H1 (cell line): ENCODE measurements around the gene VSTM2L. TPM values are rescaled to one million over a fixed set of nuclear protein-coding genes. Genes with fewer than 3 reads are reported as not detected.

Experiments used
- CTCF ChIA-PET: fragments of 300-600 bp; sonication (Branson Sonifier 250); formaldehyde crosslinking; loops from one replicate; lab custom pipeline; 2021; ENCODE audit not compliant: partially characterized antibody; lab: Charles Lee
- POLR2A ChIA-PET: fragments of 300-600 bp; sonication (Branson Sonifier 250); formaldehyde crosslinking; loops from one replicate; lab custom pipeline; 2021; ENCODE audit warnings: inconsistent platforms; ENCODE audit not compliant: partially characterized antibody; lab: Charles Lee
- DNase-seq, 2 experiments: peaks; one replicate each; pipeline versions ENCODE4 v3.0.0 to v3.0.0-alpha.2; 2010 to 2022; ENCODE audit warnings: low spot score in 2 of 2, low read depth in 1 of 2, mixed read lengths in 1 of 2
- FAIRE-seq: peaks from 2 replicates; lab custom pipeline; 2011; peaks lifted over from hg19 to GRCh38; lab: Jason Lieb, UNC
- H2AFZ ChIP-seq: 2 replicates; pipeline ENCODE4 v1.8.1; 2012; ENCODE audit warnings: low read length, inconsistent platforms
- H2AK5ac ChIP-seq: 2 replicates; pipeline ENCODE4 v1.6.1; 2013; ENCODE audit warnings: low read depth, low read length
- H2BK120ac ChIP-seq: replicated peaks from 2 replicates; pipeline ENCODE3; 2013; ENCODE audit warnings: low read depth, low read length, inconsistent platforms
- H2BK12ac ChIP-seq: 2 replicates; pipeline ENCODE4 v1.6.1; 2013; ENCODE audit warnings: low read depth, low read length
- H2BK15ac ChIP-seq: 2 replicates; pipeline ENCODE4 v1.6.1; 2013; ENCODE audit warnings: low read length
- H2BK20ac ChIP-seq: 2 replicates; pipeline ENCODE4 v1.6.1; 2013; ENCODE audit warnings: low read length
- H2BK5ac ChIP-seq: 2 replicates; pipeline ENCODE4 v1.6.1; 2013; ENCODE audit warnings: low read depth, low read length
- H3K14ac ChIP-seq: 2 replicates; pipeline ENCODE4 v1.6.1; 2013; ENCODE audit warnings: inconsistent platforms; ENCODE audit not compliant: insufficient read length
- H3K18ac ChIP-seq: 2 replicates; pipeline ENCODE4 v1.6.1; 2013; ENCODE audit warnings: low read length; ENCODE audit errors: extremely low read depth
- H3K23ac ChIP-seq: 2 replicates; pipeline ENCODE4 v1.6.1; 2013; ENCODE audit warnings: inconsistent platforms; ENCODE audit not compliant: insufficient read length
- H3K23me2 ChIP-seq: 2 replicates; pipeline ENCODE4 v1.6.1; 2013; ENCODE audit warnings: low read depth, low read length
- H3K27ac ChIP-seq: 2 replicates; pipeline ENCODE4 v1.6.1; 2011; ENCODE audit warnings: low read depth, low read length, inconsistent platforms
- H3K27me3 ChIP-seq, 4 experiments: replicated peaks in 1 of 4; 1 replicate in 1 of 4; 2 replicates in 3 of 4; pipeline versions ENCODE4 v1.6.1 to v1.8.1; 2011 to 2013; ENCODE audit warnings: low read length in 3 of 4, mild to moderate bottlenecking in 3 of 4, inconsistent platforms in 2 of 4, mixed read lengths in 2 of 4, moderate library complexity in 1 of 4; ENCODE audit not compliant: control insufficient read depth in 3 of 4, insufficient read depth in 3 of 4; ENCODE audit errors: extremely low read depth in 1 of 4
- H3K36me3 ChIP-seq, 4 experiments: 2 replicates each; pipeline versions ENCODE4 v1.6.1 to v1.8.1; 2011 to 2013; ENCODE audit warnings: mild to moderate bottlenecking in 4 of 4, low read length in 3 of 4, moderate library complexity in 2 of 4, control low read depth in 1 of 4, inconsistent platforms in 1 of 4; ENCODE audit not compliant: insufficient read depth in 4 of 4, control insufficient read depth in 2 of 4
- H3K4ac ChIP-seq: replicated peaks from 2 replicates; pipeline ENCODE3; 2013; ENCODE audit warnings: low read length, low read depth, mixed read lengths, inconsistent platforms; ENCODE audit not compliant: insufficient read length
- H3K4me1 ChIP-seq, 4 experiments: replicated peaks in 1 of 4; 1 replicate in 1 of 4; 2 replicates in 3 of 4; pipeline versions ENCODE4 v1.6.1 to v1.8.1; 2011 to 2013; ENCODE audit warnings: low read length in 3 of 4, inconsistent platforms in 2 of 4, mixed read lengths in 1 of 4; ENCODE audit not compliant: insufficient read depth in 4 of 4, control insufficient read depth in 3 of 4
- H3K4me2 ChIP-seq, 2 experiments: 2 replicates each; pipeline versions ENCODE4 v1.6.1 to v1.8.1; 2011 to 2013; ENCODE audit warnings: low read depth in 2 of 2, low read length in 2 of 2, control low read depth in 1 of 2, inconsistent platforms in 1 of 2, mild to moderate bottlenecking in 1 of 2; ENCODE audit not compliant: insufficient read depth in 1 of 2
- H3K4me3 ChIP-seq, 4 experiments: fragments of 200-600, 300-600 bp in 1 of 4; sonication (generic), shearing (Covaris generic), sonication (Bioruptor Twin) in 1 of 4; 2 replicates each; pipeline versions ENCODE4 v1.5.1 to v1.8.1; 2011 to 2016; ENCODE audit warnings: low read length in 4 of 4, low read depth in 3 of 4, control low read depth in 2 of 4, inconsistent platforms in 2 of 4, mild to moderate bottlenecking in 2 of 4, mixed read lengths in 1 of 4, moderate library complexity in 1 of 4; ENCODE audit not compliant: insufficient read depth in 2 of 4; ENCODE audit errors: extremely low read depth in 1 of 4
- H3K56ac ChIP-seq: replicated peaks from 2 replicates; pipeline ENCODE3; 2013; ENCODE audit warnings: low read depth, mild to moderate bottlenecking, mixed read lengths, low read length, inconsistent platforms; ENCODE audit not compliant: insufficient read length
- H3K79me1 ChIP-seq: 2 replicates; pipeline ENCODE4 v1.6.1; 2013; ENCODE audit warnings: low read depth, low read length, control low read depth
- H3K79me2 ChIP-seq, 2 experiments: 2 replicates each; pipeline versions ENCODE4 v1.6.1 to v1.8.1; 2012 to 2013; ENCODE audit warnings: low read length in 2 of 2, mild to moderate bottlenecking in 2 of 2, inconsistent platforms in 1 of 2; ENCODE audit not compliant: insufficient read depth in 2 of 2, control insufficient read depth in 1 of 2
- H3K9ac ChIP-seq, 4 experiments: replicated peaks in 1 of 4; 1 replicate in 1 of 4; 2 replicates in 3 of 4; pipeline versions ENCODE4 v1.6.1 to v1.8.1; 2011 to 2013; ENCODE audit warnings: low read depth in 3 of 4, low read length in 3 of 4, control low read depth in 2 of 4, mild to moderate bottlenecking in 2 of 4, moderate library complexity in 2 of 4, inconsistent platforms in 1 of 4; ENCODE audit errors: extremely low read depth in 1 of 4
- H3K9me3 ChIP-seq, 2 experiments: 2 replicates each; pipeline versions ENCODE4 v1.6.1 to v1.8.1; 2012 to 2013; ENCODE audit warnings: mild to moderate bottlenecking in 2 of 2, moderate library complexity in 2 of 2, control low read depth in 1 of 2, inconsistent platforms in 1 of 2, low read depth in 1 of 2, low read length in 1 of 2, mixed read lengths in 1 of 2; ENCODE audit not compliant: insufficient read depth in 2 of 2
- H4K20me1 ChIP-seq, 2 experiments: replicated peaks in 1 of 2; 2 replicates each; pipeline versions ENCODE3 to v1.8.1; 2011 to 2013; ENCODE audit warnings: inconsistent platforms in 2 of 2, low read length in 2 of 2, mild to moderate bottlenecking in 1 of 2; ENCODE audit not compliant: insufficient read depth in 2 of 2, control insufficient read depth in 1 of 2
- H4K5ac ChIP-seq: 2 replicates; pipeline ENCODE4 v1.6.1; 2013; ENCODE audit warnings: low read length, low read depth, mixed read lengths, inconsistent platforms; ENCODE audit not compliant: insufficient read length
- H4K8ac ChIP-seq: 2 replicates; pipeline ENCODE4 v1.8.0; 2013; ENCODE audit warnings: mild to moderate bottlenecking, moderate library complexity, low read length, inconsistent platforms; ENCODE audit not compliant: insufficient read depth; ENCODE audit errors: extremely low read depth
- H4K91ac ChIP-seq: replicated peaks from 2 replicates; pipeline ENCODE3; 2013; ENCODE audit warnings: low read length, mixed read lengths, inconsistent platforms; ENCODE audit not compliant: insufficient read length
- ASH2L ChIP-seq: fragments of 200-600, 300-600 bp; sonication (generic); IDR thresholded peaks from one replicate; pipeline ENCODE4 v1.7.1; 2017; ENCODE audit warnings: low read length
- ATF3 ChIP-seq: IDR thresholded peaks from 2 replicates; pipeline ENCODE4 v1.6.1; 2011; ENCODE audit warnings: low read depth, mild to moderate bottlenecking, low read length; ENCODE audit not compliant: insufficient read depth
- JUND ChIP-seq: IDR thresholded peaks from 2 replicates; pipeline ENCODE4 v1.6.1; 2011; ENCODE audit warnings: mild to moderate bottlenecking, improper control_type of control experiment, low read length
- POLR2A ChIP-seq, 2 experiments: IDR thresholded peaks; 1 replicate in 1 of 2; 2 replicates in 1 of 2; pipeline ENCODE4 v1.6.1; 2011; ENCODE audit warnings: low read depth in 2 of 2, low read length in 2 of 2, mild to moderate bottlenecking in 2 of 2; ENCODE audit errors: control extremely low read depth in 1 of 2
- RFX5 ChIP-seq: IDR thresholded peaks from 2 replicates; pipeline ENCODE4 v1.6.1; 2011; ENCODE audit warnings: low read depth, low read length, improper control_type of control experiment, borderline replicate concordance
- RXRA ChIP-seq: IDR thresholded peaks from 2 replicates; pipeline ENCODE4 v1.6.1; 2011; ENCODE audit warnings: low read depth, mild to moderate bottlenecking, low read length, moderate library complexity; ENCODE audit not compliant: insufficient read depth
- SP1 ChIP-seq: IDR thresholded peaks from 2 replicates; pipeline ENCODE4 v1.6.1; 2011; ENCODE audit warnings: low read depth, low read length
- SP4 ChIP-seq: IDR thresholded peaks from 2 replicates; pipeline ENCODE4 v1.6.1; 2012; ENCODE audit warnings: low read length, inconsistent platforms
- WGBS, 2 experiments: shearing (Covaris generic) in 1 of 2; methylation state at CpG; one replicate each; pipeline versions ENCODE4 v1.1.6 to v1.1.7; 2013 to 2015; ENCODE audit warnings: low lambda C conversion rate in 2 of 2, mixed read lengths in 2 of 2, inconsistent platforms in 1 of 2, low coverage in 1 of 2, missing lambda C conversion rate in 1 of 2; ENCODE audit not compliant: insufficient replicate concordance in 2 of 2, insufficient coverage in 1 of 2, insufficient read length in 1 of 2; ENCODE audit errors: extremely low coverage in 1 of 2, missing lambda C conversion rate in 1 of 2; 5-methylcytosine and 5-hydroxymethylcytosine counted together
- polyA plus RNA-seq, 7 experiments: library from polyadenylated mRNA; depleted of rRNA in 3 of 7; stranded (reverse) in 5 of 7; unstranded in 2 of 7; fragments of >200 nt in 5 of 7; fragments of 200-250 nt in 2 of 7; gene quantifications; 1 replicate in 5 of 7; 2 replicates in 1 of 7; 4 replicates in 1 of 7; pipeline versions ENCODE4 v1.2.1 to v1.2.3, GENCODE V29; 2011 to 2013; ENCODE audit warnings: missing spikeins in 2 of 7, mixed read lengths in 2 of 7
- total RNA-seq: library from RNA; stranded (reverse); fragmentation: NEBNext Ultra II Directional; extraction: Animal tissue kit (Norgen Biotek cat#: 25700); gene quantifications from 2 replicates; pipeline ENCODE4 v1.2.1, GENCODE V29; 2021

The VSTM2L gene
- total and polyA plus RNA-seq, 2 of the 8 experiments (the other 6 are each of a cell fraction or from before 2014, with no cell fraction given) = 1.3 to 3.2 TPM

DNA sequence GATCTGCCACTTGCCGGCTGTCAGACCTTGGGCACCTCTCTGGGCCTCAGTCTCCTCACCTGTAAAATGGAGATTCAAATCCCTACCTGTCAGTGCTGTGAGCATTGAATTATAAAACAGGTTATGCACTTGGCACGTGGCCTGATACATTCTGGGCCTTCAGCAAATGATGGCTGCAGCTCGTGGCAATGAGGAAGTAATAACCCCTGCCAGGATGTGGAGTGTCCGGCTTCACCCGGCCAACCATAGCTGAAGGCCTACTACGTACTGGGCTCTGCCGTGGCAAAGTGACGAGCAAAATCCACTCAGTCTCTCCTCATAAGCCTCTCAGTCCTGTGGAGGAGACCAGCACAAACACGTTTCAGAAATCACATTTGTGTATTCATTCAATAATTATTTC lies 10.9 kb upstream of the VSTM2L start:
- no peak for TF ChIP-seq POLR2A (IDR thresholded peaks at IDR 0.05; ENCODE audit: control extremely low read depth in 1 of 2, low read depth in 2 of 2, low read length in 2 of 2)
- TF ChIP-seq SP4 = no peak
- no peak for TF ChIP-seq RXRA
- no peak for TF ChIP-seq ASH2L
- no peak for TF ChIP-seq JUND
- TF ChIP-seq RFX5 = no peak
- TF ChIP-seq ATF3 = no peak
- no peak for TF ChIP-seq SP1
- H4K8ac ChIP-seq = no peak overlapping the region
- no peak overlapping the region for H2BK12ac ChIP-seq
- no peak overlapping the region for H2BK15ac ChIP-seq
- H3K23me2 ChIP-seq = peaks cover 2% of the 10 kb centered on the region; the same call in 1 of the 2 replicates
- no peak overlapping the region for H3K4me2 ChIP-seq
- H2BK20ac ChIP-seq = no peak overlapping the region
- ChIA-PET POLR2A (no interaction called here), CTCF (interaction anchor here (0.6 to 3.2 kb wide), 11 partner anchors 9 to 327 kb away, joined by 3 to 13 read pairs (median 5); no protein-coding TSS in a partner anchor)
- H2AFZ ChIP-seq = no peak overlapping the region
- H4K91ac ChIP-seq = no peak overlapping the region
- no peaks in the 10 kb centered on the region for H4K20me1 ChIP-seq
- no peak overlapping the region for H3K18ac ChIP-seq
- H3K9me3 ChIP-seq = no peaks in the 10 kb centered on the region
- H3K56ac ChIP-seq = no peak overlapping the region
- no peak overlapping the region for H3K23ac ChIP-seq
- no peaks in the 10 kb centered on the region for H3K79me1 ChIP-seq
- H2AK5ac ChIP-seq = no peak overlapping the region
- no peak overlapping the region for H2BK120ac ChIP-seq
- no peaks in the 10 kb centered on the region for H3K79me2 ChIP-seq
- H3K4me3 ChIP-seq = no peak overlapping the region
- H3K9ac ChIP-seq = no peak overlapping the region
- FAIRE-seq (no peak), DNase-seq (no peak)
- H2BK5ac ChIP-seq = no peak overlapping the region
- no peak overlapping the region for H3K14ac ChIP-seq
- no peak overlapping the region for H3K4ac ChIP-seq
- no peaks in the 10 kb centered on the region for H3K36me3 ChIP-seq
- H3K4me1 ChIP-seq = no peaks in the 10 kb centered on the region; a peak in 1 of 7 replicates
- no peak overlapping the region for H3K27ac ChIP-seq
- H4K5ac ChIP-seq = no peak overlapping the region
- no peaks in the 10 kb centered on the region for H3K27me3 ChIP-seq
- WGBS, 2 experiments = 84% methylated on average over 9 of the region's 9 CpGs; no CpG with 5 or more reads in 1 of the 2 experiments
